Mononuclear cell (primary cell): ENCODE results near the gene PDZD11. TPM values are rescaled to one million over a fixed set of nuclear protein-coding genes. Genes with fewer than 3 reads are reported as not detected.

ENCODE experiments used
- H3K27me3 ChIP-seq: 2 replicates; pipeline ENCODE4 v1.6.0; 2011; ENCODE audit warnings: low read length, control low read depth; ENCODE audit not compliant: insufficient read depth
- H3K4me1 ChIP-seq: 2 replicates; pipeline ENCODE4 v1.5.1; 2011; ENCODE audit warnings: mild to moderate bottlenecking, low read length, control low read depth; ENCODE audit not compliant: insufficient read depth
- H3K4me3 ChIP-seq: 2 replicates; pipeline ENCODE4 v1.5.1; 2011; ENCODE audit warnings: mild to moderate bottlenecking, low read length, moderate library complexity
- H3K9me3 ChIP-seq: 2 replicates; pipeline ENCODE4 v1.5.1; 2011; ENCODE audit warnings: low read depth, mild to moderate bottlenecking, control low read depth, low read length
- total RNA-seq: library from RNA; depleted of rRNA; stranded (reverse); fragments of >200 nt; gene quantifications from one replicate; pipeline ENCODE4 v1.2.3, GENCODE V29; 2012

PDZD11 gene
- total RNA-seq, 1 donor: 4.4 TPM

DNA sequence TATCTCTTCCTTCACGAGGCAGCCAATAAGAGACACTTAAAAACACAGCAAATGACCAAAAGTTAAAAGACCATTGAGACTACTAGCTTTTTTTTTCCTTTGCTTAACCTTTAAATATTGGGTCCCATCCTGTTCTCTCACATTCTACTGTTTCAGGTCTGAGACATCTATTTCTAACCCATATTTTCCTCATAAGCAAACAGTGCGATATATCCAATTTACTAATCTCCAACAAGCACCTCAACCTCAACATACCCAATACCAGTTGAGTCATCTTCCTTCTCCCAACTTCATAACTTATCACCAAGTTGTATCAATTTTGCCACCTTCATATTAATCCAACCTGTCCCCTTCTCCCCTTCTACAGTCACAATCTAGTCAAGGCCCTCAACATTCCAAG is 48.2 kb downstream of the PDZD11 start:
- Histone ChIP-seq H3K9me3 (no peaks in the 10 kb centered on the region), H3K27me3 (no peaks in the 10 kb centered on the region), H3K4me3 (no peak overlapping the region), H3K4me1 (no peaks in the 10 kb centered on the region)

DNA sequence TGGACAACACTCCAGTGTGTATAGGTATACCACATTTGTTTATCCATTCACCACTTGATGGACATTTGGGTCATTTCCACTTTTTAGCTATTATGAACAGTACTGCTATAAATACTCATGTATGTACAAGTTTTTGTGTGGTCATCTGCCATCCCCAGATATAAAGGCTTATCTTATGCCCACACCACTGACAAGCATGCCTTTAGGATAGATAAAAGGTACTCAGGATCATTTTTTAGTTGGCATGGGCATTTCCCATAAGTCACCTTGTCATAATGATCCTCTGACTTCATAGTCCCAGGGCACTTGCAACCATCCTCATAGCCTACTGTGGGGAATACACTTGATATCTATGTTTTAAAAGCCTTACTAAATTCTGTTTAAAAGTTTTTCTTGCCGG is 49.0 kb downstream of the PDZD11 start:
- Histone ChIP-seq H3K4me3 (no peak overlapping the region), H3K27me3 (no peaks in the 10 kb centered on the region), H3K9me3 (no peaks in the 10 kb centered on the region), H3K4me1 (no peaks in the 10 kb centered on the region)

Other genes with a start within 250 kb of the PDZD11 start
- gene AWAT2, start 240.0 kb downstream of the PDZD11 start, total RNA-seq: not detected
- gene OTUD6A, start 227.5 kb downstream of the PDZD11 start, total RNA-seq: not detected
- 118 TPM for gene IGBP1, start 156.5 kb downstream of the PDZD11 start, total RNA-seq
- gene DGAT2L6, start 112.4 kb downstream of the PDZD11 start, total RNA-seq: not detected
- gene AWAT1, start 55.3 kb downstream of the PDZD11 start, total RNA-seq: not detected
- gene P2RY4, start 29.7 kb downstream of the PDZD11 start, total RNA-seq: not detected
- not detected for gene ARR3, start 21.6 kb downstream of the PDZD11 start, total RNA-seq
- not detected for gene RAB41, start 7.8 kb downstream of the PDZD11 start, total RNA-seq
- 0.42 TPM for gene KIF4A, start 177 bp upstream of the PDZD11 start, total RNA-seq
- not detected for gene GDPD2, start 133.4 kb upstream of the PDZD11 start, total RNA-seq
- gene DLG3, start 154.9 kb upstream of the PDZD11 start, total RNA-seq: 6.4 TPM